ENCODE data around the gene ING1.

ING1 gene

GRCh38 chr13:110766671-110767430, 53.4 kb downstream of the ING1 start:
- TF ChIP-seq GATA2 (IDR thresholded peaks at IDR 0.05; ENCODE audit: low read depth, low read length) (no peak), GATA3 (IDR thresholded peaks at IDR 0.05; ENCODE audit: low read depth, low read length) (no peak)

GRCh38 chr13:110767476-110767875, 54.0 kb downstream of the ING1 start:
- no peak for TF ChIP-seq GATA3 (IDR thresholded peaks at IDR 0.05; ENCODE audit: low read depth, low read length)
- no peak for TF ChIP-seq GATA2 (IDR thresholded peaks at IDR 0.05; ENCODE audit: low read depth, low read length)

GRCh38 chr13:110769097-110769496, 55.6 kb downstream of the ING1 start:
- TF ChIP-seq GATA3 (IDR thresholded peaks at IDR 0.05; ENCODE audit: low read depth, low read length) (no peak), GATA2 (IDR thresholded peaks at IDR 0.05; ENCODE audit: low read depth, low read length) (no peak)

DNA sequence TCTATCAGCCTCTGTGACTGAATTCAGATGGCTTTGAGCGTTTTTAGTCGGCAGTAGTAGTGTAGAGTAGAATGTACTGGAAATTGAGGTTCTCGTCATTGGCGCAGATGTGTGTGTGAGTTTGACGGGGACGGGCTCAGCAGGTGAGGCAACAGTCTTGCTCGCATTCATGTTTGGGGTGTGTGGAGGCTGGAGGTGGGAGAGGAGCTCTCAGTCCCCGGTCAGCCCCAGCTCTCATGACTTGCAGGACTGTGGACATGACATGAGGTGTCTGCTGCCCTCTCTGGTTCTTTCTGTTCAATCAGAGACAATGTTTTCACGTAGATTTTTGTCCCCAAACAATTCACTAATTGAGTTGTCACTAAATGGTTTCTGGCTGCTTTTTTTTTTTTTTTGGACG, 57.2 kb downstream of the ING1 start:
- TF ChIP-seq GATA3 (IDR thresholded peaks at IDR 0.05; ENCODE audit: low read depth, low read length): no peak
- TF ChIP-seq GATA2 (IDR thresholded peaks at IDR 0.05; ENCODE audit: low read depth, low read length): no peak

DNA sequence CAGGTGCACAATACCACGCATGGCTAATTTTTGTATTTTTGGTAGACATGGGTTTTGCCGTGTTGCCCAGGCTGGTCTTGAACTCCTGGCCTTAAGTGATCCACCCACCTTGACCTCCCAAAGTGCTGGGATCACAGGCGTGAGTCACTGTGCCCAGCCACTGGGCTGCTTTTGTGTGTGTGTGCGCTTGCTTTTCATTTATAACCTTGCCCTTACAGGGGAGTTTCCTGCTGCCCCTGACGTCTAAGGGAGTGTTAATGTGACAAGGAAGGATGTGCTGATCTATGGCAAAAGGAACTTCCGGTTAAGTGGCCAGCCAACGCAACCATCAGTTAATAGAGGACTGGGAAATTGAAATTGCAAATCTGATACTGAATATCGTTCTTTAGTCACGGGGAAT, 57.7 kb downstream of the ING1 start:
- no peak for TF ChIP-seq GATA2 (IDR thresholded peaks at IDR 0.05; ENCODE audit: low read depth, low read length)
- TF ChIP-seq GATA3 (IDR thresholded peaks at IDR 0.05; ENCODE audit: low read depth, low read length): no peak

DNA sequence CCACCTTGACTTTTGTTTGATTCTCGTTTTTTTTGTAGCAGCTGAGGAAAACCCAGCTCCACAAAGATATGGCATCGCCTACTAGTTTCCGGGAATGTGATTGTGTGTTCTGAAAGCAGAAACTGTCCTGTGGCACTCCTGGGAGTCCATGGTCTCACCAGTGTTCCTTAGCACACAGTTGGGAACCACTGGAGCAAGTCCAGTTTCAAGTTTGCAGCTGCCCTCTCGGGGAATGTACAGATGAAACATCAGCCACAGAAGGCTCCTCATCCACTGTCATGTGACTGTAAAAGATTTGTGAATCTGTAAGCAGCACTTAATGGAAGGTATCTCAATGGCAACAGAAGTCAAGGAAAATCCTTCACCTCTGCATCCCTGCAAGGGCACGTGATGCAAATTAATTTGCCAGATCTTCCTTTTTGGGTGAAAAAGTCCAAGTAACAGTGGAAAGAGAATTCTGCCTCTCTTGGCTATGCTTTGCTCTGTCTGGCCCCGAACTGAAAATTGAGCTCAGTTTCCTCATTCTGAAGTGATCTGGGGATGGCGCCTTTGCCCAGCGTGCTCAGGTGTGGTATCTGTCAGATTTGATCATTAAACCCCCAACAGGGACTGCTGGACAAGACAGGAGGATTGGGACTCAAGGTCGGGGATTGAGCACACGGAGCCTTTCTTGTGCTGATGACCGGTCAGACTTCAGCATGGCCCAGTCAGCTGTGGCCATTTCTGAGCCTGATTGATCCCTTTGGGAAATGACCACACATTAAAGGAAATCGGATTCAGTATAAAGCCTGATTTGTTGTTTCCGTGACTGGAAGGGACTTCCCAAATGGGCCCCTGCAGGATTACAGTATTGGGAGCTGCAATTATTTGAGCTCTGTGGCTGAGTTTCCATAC, 58.8 kb downstream of the ING1 start:
- TF ChIP-seq GATA2 (IDR thresholded peaks at IDR 0.05; ENCODE audit: low read depth, low read length): no peak
- no peak for TF ChIP-seq GATA3 (IDR thresholded peaks at IDR 0.05; ENCODE audit: low read depth, low read length)

Data from SH-SY5Y (cell line).